Body of pancreas (tissue), 4 donors: ENCODE data around the gene PTBP3. TPM values are rescaled to one million over a fixed set of nuclear protein-coding genes. Genes with fewer than 3 reads are reported as not detected.
A peak's percentile ranks its signal among the peaks of the same experiment; 100 is the strongest.

Source experiments
- ATAC-seq: fragments of 150-250 bp; one replicate; pipeline ENCODE4 v1.9.1; 2016
- DNase-seq, 4 donors: peaks; one replicate each; pipeline ENCODE4 v3.0.0-alpha.2; 2019
- H3K27ac ChIP-seq, 4 donors: fragments of 200-600 bp; sonication (generic); 1 replicate in 3 of 4; 2 replicates in 1 of 4; pipeline versions ENCODE4 v1.5.1 to v1.6.1; 2016 to 2019; ENCODE audit warnings: mild to moderate bottlenecking in 1 of 4, mixed read lengths in 1 of 4, moderate library complexity in 1 of 4
- H3K27me3 ChIP-seq, 2 donors: fragments of 200-600 bp; sonication (generic); one replicate each; pipeline ENCODE4 v1.6.0; 2016; ENCODE audit warnings: mild to moderate bottlenecking in 1 of 2
- H3K36me3 ChIP-seq, 2 donors: fragments of 200-600 bp; sonication (generic); replicated peaks in 1 of 2; 2 replicates each; pipeline ENCODE4 v1.5.1; 2016; ENCODE audit warnings: low read depth in 2 of 2; ENCODE audit not compliant: insufficient read depth in 1 of 2
- H3K4me1 ChIP-seq: fragments of 200-600 bp; sonication (generic); one replicate; pipeline ENCODE4 v1.6.0; 2016
- H3K4me3 ChIP-seq, 2 donors: fragments of 200-600 bp; sonication (generic); 1 replicate in 1 of 2; 2 replicates in 1 of 2; pipeline ENCODE4 v1.5.1; 2016 to 2019
- H3K9me3 ChIP-seq, 3 donors: fragments of 200-600 bp; sonication (generic); 1 replicate in 2 of 3; 2 replicates in 1 of 3; pipeline ENCODE4 v1.5.1; 2016
- POLR2A ChIP-seq, 3 donors: fragments of 450-650 bp; IDR thresholded peaks; one replicate each; pipeline ENCODE4 v1.6.1; 2016; ENCODE audit warnings: antibody characterized with exemption in 3 of 3, mild to moderate bottlenecking in 2 of 3
- WGBS, 2 donors: methylation state at CpG; one replicate each; pipeline ENCODE4 v1.1.5; 2017; 5-methylcytosine and 5-hydroxymethylcytosine counted together
- intact Hi-C: fragments of 100-400 bp; cut with DNase I; formaldehyde crosslinking; loops from one replicate; pipeline ENCODE4 v1.15.1; 2023
- total RNA-seq, 2 donors: library from RNA; depleted of rRNA; stranded (reverse); fragments of >200 nt; gene quantifications; one replicate each; pipeline ENCODE4 v1.1.0, GENCODE V29; 2016
- TF ChIP-seq, protein P1 (sequence below), 7 experiments: fragments of 450-650 bp in 4 of 7; fragments of 200-600 bp in 3 of 7; sonication (generic) in 3 of 7; IDR thresholded peaks; one replicate each; pipeline ENCODE4 v1.5.1; 2016 to 2019; ENCODE audit warnings: antibody characterized with exemption in 7 of 7

PTBP3 gene
- total RNA-seq, 2 donors from 2014 or later = 30.4 to 122 TPM

DNA sequence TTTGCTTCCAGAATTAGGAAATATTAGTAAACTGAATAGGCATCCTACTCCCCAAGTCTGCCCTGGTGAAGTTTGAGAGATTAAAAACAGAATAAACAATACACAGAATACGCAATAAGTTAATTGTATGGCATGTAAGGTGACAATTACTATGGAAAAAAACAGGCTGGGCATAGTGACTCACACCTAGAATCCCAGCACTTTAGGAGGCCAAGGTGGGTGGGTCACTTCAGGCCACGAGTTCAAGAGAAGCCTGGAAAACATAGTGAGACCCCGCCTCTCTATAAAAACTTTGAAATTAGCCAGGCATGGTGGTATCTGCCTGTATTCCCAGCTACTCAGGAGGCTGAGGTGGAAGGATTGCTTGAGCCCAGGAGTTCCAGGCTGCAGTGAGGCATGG is 94.1 kb downstream of the PTBP3 start:
- Histone ChIP-seq H3K4me1 (peaks cover 6% of the 10 kb centered on the region), H3K36me3 (no peaks in the 10 kb centered on the region), H3K27me3 (no peaks in the 10 kb centered on the region), H3K9me3 (no peaks in the 10 kb centered on the region), H3K4me3 (no peak overlapping the region), H3K27ac (no peak overlapping the region)
- TF ChIP-seq, protein P1, sequence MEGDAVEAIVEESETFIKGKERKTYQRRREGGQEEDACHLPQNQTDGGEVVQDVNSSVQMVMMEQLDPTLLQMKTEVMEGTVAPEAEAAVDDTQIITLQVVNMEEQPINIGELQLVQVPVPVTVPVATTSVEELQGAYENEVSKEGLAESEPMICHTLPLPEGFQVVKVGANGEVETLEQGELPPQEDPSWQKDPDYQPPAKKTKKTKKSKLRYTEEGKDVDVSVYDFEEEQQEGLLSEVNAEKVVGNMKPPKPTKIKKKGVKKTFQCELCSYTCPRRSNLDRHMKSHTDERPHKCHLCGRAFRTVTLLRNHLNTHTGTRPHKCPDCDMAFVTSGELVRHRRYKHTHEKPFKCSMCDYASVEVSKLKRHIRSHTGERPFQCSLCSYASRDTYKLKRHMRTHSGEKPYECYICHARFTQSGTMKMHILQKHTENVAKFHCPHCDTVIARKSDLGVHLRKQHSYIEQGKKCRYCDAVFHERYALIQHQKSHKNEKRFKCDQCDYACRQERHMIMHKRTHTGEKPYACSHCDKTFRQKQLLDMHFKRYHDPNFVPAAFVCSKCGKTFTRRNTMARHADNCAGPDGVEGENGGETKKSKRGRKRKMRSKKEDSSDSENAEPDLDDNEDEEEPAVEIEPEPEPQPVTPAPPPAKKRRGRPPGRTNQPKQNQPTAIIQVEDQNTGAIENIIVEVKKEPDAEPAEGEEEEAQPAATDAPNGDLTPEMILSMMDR (IDR thresholded peaks at IDR 0.05) = no peak
- TF ChIP-seq POLR2A (IDR thresholded peaks at IDR 0.05) = no peak
- DNase-seq (no peak), ATAC-seq (no peak)
- WGBS, 2 donors = 91 to 95% methylated on average over 3 of the region's 3 CpGs
- intact Hi-C loops = no loop called here

DNA sequence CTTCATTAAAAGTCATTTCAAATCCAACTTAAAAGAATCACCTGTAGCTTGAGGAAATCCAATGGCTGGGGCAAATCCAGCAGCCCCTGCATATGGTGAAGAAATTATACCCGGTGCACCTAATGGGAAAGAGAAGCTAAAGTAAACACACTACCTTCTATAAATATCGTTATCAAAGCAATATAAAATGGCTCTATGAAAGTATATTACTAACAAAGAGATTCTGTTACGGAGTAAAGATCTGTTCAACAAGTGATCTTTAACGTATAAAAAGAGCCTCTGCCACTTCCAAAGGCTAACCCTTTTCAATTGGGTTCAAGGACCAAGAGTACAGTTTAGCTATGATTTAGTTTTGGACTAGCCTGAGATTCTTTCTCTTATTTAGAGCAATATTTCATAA is 98.6 kb downstream of the PTBP3 start:
- TF ChIP-seq, protein P1 (IDR thresholded peaks at IDR 0.05) = no peak
- no peak for TF ChIP-seq POLR2A (IDR thresholded peaks at IDR 0.05)
- H3K36me3 ChIP-seq = peaks cover 0 to 2% of the 10 kb centered on the region in 2 donors
- no peak for ATAC-seq

DNA sequence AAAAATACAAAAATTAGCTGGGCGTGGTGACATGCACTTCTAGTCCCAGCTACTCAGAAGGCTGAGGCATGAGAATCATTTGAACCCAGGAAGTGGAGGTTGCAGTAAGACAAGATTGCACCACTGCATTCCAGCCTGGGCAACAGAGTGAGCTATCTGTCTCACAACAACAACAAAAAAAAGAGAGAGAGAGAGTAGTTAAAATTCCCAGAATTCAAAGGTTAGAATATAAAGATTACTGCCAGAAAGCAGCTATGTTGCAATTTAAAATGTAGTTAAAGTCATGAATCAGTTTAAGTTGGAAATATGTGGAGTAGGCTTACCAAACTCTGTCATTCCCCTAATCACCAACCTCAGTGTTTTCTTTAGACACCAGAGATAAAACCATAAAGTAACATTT is 99.7 kb downstream of the PTBP3 start:
- H3K9me3 ChIP-seq = no peaks in the 10 kb centered on the region
- peaks cover 22% of the 10 kb centered on the region for H3K4me1 ChIP-seq
- ATAC-seq (no peak), DNase-seq (peak in 1 of 4 donors; percentile 17)
- WGBS, 2 donors = 100% methylated on average over 1 of the region's 1 CpG
- no peak overlapping the region for H3K4me3 ChIP-seq
- no peak overlapping the region for H3K27ac ChIP-seq
- H3K27me3 ChIP-seq = no peaks in the 10 kb centered on the region
- TF ChIP-seq POLR2A (IDR thresholded peaks at IDR 0.05) = no peak
- TF ChIP-seq, protein P1 (IDR thresholded peaks at IDR 0.05) = no peak
- intact Hi-C loops = no loop called here
- peaks cover 0 to 2% of the 10 kb centered on the region in 2 donors for H3K36me3 ChIP-seq

More for the DNA sequence above, 98.6 kb downstream of the PTBP3 start:
- intact Hi-C loops = no loop called here
- no peak overlapping the region for H3K27ac ChIP-seq
- peaks cover 22% of the 10 kb centered on the region for H3K4me1 ChIP-seq
- 53 to 57% methylated on average over 4 of the region's 4 CpGs for WGBS, 2 donors
- no peak overlapping the region for H3K4me3 ChIP-seq
- H3K9me3 ChIP-seq = no peaks in the 10 kb centered on the region
- no peaks in the 10 kb centered on the region for H3K27me3 ChIP-seq
- DNase-seq = no peak

DNA sequence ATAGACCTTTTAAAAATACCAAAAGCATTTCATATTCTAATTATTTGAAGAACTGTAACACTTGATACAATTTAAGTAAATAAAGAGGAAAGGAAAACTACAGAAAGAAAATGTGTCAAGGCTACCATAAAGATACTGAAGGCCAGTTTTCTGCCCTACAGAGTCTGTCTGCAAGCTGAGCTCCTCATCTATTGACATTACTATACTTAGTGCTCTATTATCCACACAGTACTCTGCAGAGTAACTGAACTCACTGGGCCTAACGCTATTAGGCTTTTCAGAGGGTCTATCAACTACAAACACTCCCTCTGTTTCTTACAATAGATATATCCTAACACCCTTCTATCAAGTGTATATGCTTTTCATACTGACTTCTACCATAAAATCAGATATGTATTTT is 101.2 kb downstream of the PTBP3 start:
- no peak for ATAC-seq
- peaks cover 0 to 7% of the 10 kb centered on the region in 2 donors for H3K36me3 ChIP-seq
- intact Hi-C loops = no loop called here

DNA sequence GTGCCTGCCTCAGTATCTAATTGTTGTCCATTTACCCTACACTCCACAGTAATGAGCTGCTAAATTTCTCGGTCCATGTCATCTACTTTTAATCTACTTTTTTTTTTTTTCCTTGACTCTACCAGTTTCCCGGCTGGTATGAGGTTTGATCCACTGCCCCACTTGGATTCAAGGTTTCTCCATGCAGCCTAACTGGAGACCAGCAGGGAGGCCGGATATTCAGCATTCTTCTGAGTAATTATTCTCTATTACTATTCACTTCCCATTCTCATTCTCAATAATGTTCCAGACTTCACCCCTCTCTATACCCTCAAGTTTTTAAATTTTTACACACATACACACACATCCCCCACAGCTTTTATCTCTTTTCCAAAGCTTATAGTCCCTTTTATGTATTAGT is 107.3 kb downstream of the PTBP3 start:
- WGBS, 2 donors = 96% methylated on average over 3 of the region's 3 CpGs
- Histone ChIP-seq H3K27ac (no peak overlapping the region), H3K4me3 (no peak overlapping the region), H3K36me3 (peaks cover 0 to 13% of the 10 kb centered on the region in 2 donors), H3K4me1 (no peaks in the 10 kb centered on the region), H3K27me3 (no peaks in the 10 kb centered on the region), H3K9me3 (no peaks in the 10 kb centered on the region)
- intact Hi-C loops = no loop called here
- no peak for TF ChIP-seq POLR2A (IDR thresholded peaks at IDR 0.05)
- TF ChIP-seq, protein P1 (IDR thresholded peaks at IDR 0.05) = no peak
- DNase-seq = no peak
- no peak for ATAC-seq

More for the DNA sequence above, 101.2 kb downstream of the PTBP3 start:
- 27 to 35% methylated on average over 1 of the region's 1 CpG for WGBS, 2 donors
- H3K9me3 ChIP-seq = no peaks in the 10 kb centered on the region
- H3K27ac ChIP-seq = no peak overlapping the region
- H3K4me3 ChIP-seq = no peak overlapping the region
- TF ChIP-seq POLR2A (IDR thresholded peaks at IDR 0.05) = no peak
- TF ChIP-seq, protein P1 (IDR thresholded peaks at IDR 0.05) = no peak
- H3K4me1 ChIP-seq = peaks cover 22% of the 10 kb centered on the region
- H3K27me3 ChIP-seq = no peaks in the 10 kb centered on the region
- no peak for DNase-seq
